Neural crest cell (in vitro differentiated cells): ENCODE results near the gene MPHOSPH10. TPM values are rescaled to one million over a fixed set of nuclear protein-coding genes. Genes with fewer than 3 reads are reported as not detected.

ENCODE experiments used
- DNase-seq: peaks from one replicate; pipeline ENCODE4 v3.0.0; 2021; ENCODE audit warnings: low read depth, mixed read lengths, low spot score
- H3K27ac Mint-ChIP-seq: one replicate; pipeline ENCODE4 v1.8.0; 2021; ENCODE audit warnings: mild to moderate bottlenecking, mixed read lengths; ENCODE audit not compliant: unreplicated experiment
- H3K27me3 Mint-ChIP-seq: 2 replicates; pipeline ENCODE4 v1.8.0; 2021; ENCODE audit warnings: low read depth, mild to moderate bottlenecking, mixed read lengths
- H3K36me3 Mint-ChIP-seq: 2 replicates; pipeline ENCODE4 v1.8.0; 2021; ENCODE audit warnings: low read depth, mild to moderate bottlenecking, mixed read lengths
- H3K4me1 Mint-ChIP-seq: 2 replicates; pipeline ENCODE4 v1.8.0; 2021; ENCODE audit warnings: mixed read lengths
- H3K4me3 Mint-ChIP-seq: one replicate; pipeline ENCODE4 v1.8.0; 2021; ENCODE audit warnings: mild to moderate bottlenecking, mixed read lengths
- H3K9me3 Mint-ChIP-seq: 2 replicates; pipeline ENCODE4 v1.8.0; 2021; ENCODE audit warnings: mixed read lengths
- total RNA-seq: library from RNA; stranded (reverse); gene quantifications from 2 replicates; pipeline ENCODE4 v1.2.1, GENCODE V29; 2021
- TF ChIP-seq, protein P1 (sequence below): fragments of 200-600 bp; sonication (generic); conservative IDR thresholded peaks from 2 replicates; pipeline ENCODE4 v1.5.0; 2021; ENCODE audit warnings: antibody characterized with exemption, mild to moderate bottlenecking

Gene MPHOSPH10
- total RNA-seq, 1 donor from 2014 or later, result 41.7 TPM

DNA sequence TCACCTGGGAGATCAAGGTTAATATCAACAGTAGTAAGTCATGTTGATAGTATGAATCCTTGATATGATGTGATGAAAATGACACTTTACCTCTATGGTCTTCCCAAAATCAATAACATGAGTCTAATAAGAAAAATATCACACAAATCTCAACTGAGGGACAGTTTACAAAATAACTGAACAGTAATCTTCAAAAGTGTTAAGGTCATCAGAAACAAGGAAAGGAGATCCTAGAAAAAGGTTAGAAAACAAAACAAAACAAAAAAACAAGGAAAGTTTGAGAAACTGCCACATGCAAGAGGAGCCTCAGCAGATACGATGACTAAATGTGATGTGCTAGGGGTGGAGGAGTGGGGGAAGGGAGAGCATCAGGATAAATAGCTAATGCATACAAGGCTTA, 16.6 kb upstream of the MPHOSPH10 start:
- TF ChIP-seq, protein P1, sequence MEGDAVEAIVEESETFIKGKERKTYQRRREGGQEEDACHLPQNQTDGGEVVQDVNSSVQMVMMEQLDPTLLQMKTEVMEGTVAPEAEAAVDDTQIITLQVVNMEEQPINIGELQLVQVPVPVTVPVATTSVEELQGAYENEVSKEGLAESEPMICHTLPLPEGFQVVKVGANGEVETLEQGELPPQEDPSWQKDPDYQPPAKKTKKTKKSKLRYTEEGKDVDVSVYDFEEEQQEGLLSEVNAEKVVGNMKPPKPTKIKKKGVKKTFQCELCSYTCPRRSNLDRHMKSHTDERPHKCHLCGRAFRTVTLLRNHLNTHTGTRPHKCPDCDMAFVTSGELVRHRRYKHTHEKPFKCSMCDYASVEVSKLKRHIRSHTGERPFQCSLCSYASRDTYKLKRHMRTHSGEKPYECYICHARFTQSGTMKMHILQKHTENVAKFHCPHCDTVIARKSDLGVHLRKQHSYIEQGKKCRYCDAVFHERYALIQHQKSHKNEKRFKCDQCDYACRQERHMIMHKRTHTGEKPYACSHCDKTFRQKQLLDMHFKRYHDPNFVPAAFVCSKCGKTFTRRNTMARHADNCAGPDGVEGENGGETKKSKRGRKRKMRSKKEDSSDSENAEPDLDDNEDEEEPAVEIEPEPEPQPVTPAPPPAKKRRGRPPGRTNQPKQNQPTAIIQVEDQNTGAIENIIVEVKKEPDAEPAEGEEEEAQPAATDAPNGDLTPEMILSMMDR, result no peak
- H3K36me3 Mint-ChIP-seq, result peaks cover 10% of the 10 kb centered on the region
- no peaks in the 10 kb centered on the region for H3K27me3 Mint-ChIP-seq
- no peak overlapping the region for H3K4me3 Mint-ChIP-seq
- H3K4me1 Mint-ChIP-seq, result no peaks in the 10 kb centered on the region
- no peak for DNase-seq
- no peak overlapping the region for H3K27ac Mint-ChIP-seq
- no peaks in the 10 kb centered on the region for H3K9me3 Mint-ChIP-seq

DNA sequence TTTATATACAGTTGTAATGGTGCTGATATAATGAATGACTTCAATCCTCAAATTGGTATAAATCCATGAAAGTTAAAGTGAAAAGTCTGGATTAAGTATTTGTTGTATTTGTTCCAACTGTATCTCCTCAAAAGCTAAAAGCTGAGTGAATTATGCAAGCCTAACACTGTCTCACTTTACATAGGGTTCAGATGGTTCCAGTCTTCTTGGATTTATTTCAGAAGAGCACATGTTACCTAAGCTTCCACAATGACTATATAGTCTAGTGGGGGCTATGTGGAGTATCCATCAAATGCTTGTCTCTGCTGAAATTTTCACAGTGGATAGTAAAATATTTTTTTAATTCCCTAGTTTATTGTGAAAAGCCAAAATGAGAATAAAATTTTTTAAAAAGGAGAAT, 13.4 kb upstream of the MPHOSPH10 start:
- DNase-seq, result no peak
- H3K9me3 Mint-ChIP-seq, result no peaks in the 10 kb centered on the region
- peaks cover 13% of the 10 kb centered on the region for H3K36me3 Mint-ChIP-seq
- TF ChIP-seq, protein P1, result no peak
- H3K4me1 Mint-ChIP-seq, result no peaks in the 10 kb centered on the region
- H3K27ac Mint-ChIP-seq, result no peak overlapping the region
- H3K4me3 Mint-ChIP-seq, result no peak overlapping the region
- H3K27me3 Mint-ChIP-seq, result no peaks in the 10 kb centered on the region

GRCh38 chr2:71120195-71120594, 10.2 kb upstream of the MPHOSPH10 start:
- TF ChIP-seq, protein P1, result no peak
- H3K36me3 Mint-ChIP-seq, result peaks cover 6% of the 10 kb centered on the region
- no peak overlapping the region for H3K4me3 Mint-ChIP-seq
- H3K9me3 Mint-ChIP-seq, result no peaks in the 10 kb centered on the region
- no peaks in the 10 kb centered on the region for H3K4me1 Mint-ChIP-seq
- no peak for DNase-seq
- no peak overlapping the region for H3K27ac Mint-ChIP-seq
- H3K27me3 Mint-ChIP-seq, result no peaks in the 10 kb centered on the region

DNA sequence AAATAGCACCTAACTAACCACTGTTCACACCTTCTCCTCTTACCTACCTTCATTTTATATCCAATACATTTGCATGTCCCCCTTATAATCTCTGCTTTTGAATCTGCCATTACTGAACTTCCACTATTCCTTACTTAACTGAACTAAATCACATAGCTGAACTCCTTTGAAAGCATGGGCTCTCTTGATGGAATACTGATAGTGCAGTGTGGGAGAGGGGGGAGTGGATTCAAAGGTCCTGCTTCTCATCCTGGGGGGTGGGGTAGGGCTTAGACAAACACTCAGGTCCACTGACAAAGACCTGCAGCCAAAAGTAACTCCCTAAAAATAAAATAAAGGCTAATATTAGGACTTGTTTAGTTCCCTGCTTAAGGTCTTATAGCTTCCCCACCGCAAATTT, 9.0 kb upstream of the MPHOSPH10 start:
- DNase-seq, result no peak
- peaks cover 6% of the 10 kb centered on the region for H3K36me3 Mint-ChIP-seq
- H3K4me3 Mint-ChIP-seq, result no peak overlapping the region
- no peaks in the 10 kb centered on the region for H3K27me3 Mint-ChIP-seq
- TF ChIP-seq, protein P1, result no peak
- H3K27ac Mint-ChIP-seq, result no peak overlapping the region
- no peaks in the 10 kb centered on the region for H3K4me1 Mint-ChIP-seq
- H3K9me3 Mint-ChIP-seq, result no peaks in the 10 kb centered on the region

- no peaks in the 10 kb centered on the region for H3K27me3 Mint-ChIP-seq
- no peaks in the 10 kb centered on the region for H3K4me1 Mint-ChIP-seq
- H3K4me3 Mint-ChIP-seq, result no peak overlapping the region
- H3K36me3 Mint-ChIP-seq, result peaks cover 6% of the 10 kb centered on the region
- no peak overlapping the region for H3K27ac Mint-ChIP-seq
- no peak for DNase-seq
- H3K9me3 Mint-ChIP-seq, result no peaks in the 10 kb centered on the region
- TF ChIP-seq, protein P1, result no peak
Observed at GRCh38 chr2:71122387-71123298, 7.8 kb upstream of the MPHOSPH10 start.
